Prostate gland (tissue), 2 donors: ENCODE measurements around the gene CLSTN1.

ENCODE experiments used
- CTCF ChIP-seq, 4 experiments: fragments of 200-600 bp in 2 of 4; fragments of 450-650 bp in 2 of 4; sonication (generic) in 2 of 4; IDR thresholded peaks; 1 replicate in 3 of 4; 2 replicates in 1 of 4; pipeline ENCODE4 v1.5.1; 2016 to 2019; ENCODE audit warnings: antibody characterized with exemption in 4 of 4, mild to moderate bottlenecking in 2 of 4, moderate library complexity in 2 of 4
- POLR2A ChIP-seq: fragments of 450-650 bp; IDR thresholded peaks from one replicate; pipeline ENCODE4 v1.6.1; 2016; ENCODE audit warnings: antibody characterized with exemption, mild to moderate bottlenecking

- TF ChIP-seq CTCF (IDR thresholded peaks at IDR 0.05) (no peak), POLR2A (no peak)
Observed at GRCh38 chr1:9793291-9793690, 30.5 kb downstream of the CLSTN1 start.
